HepG2 (cell line): Measurements from ENCODE around the gene ABI3BP. TPM values are rescaled to one million over a fixed set of nuclear protein-coding genes. Genes with fewer than 3 reads are reported as not detected.

Source experiments
- ATAC-seq: fragments of 200-7000 bp; cut with Tn5 transposase; 3 replicates; pipeline ENCODE4 v1.9.1; 2020; ENCODE audit warnings: mild to moderate bottlenecking, moderate library complexity
- BruUV-seq: library from RNA; stranded (reverse); fragments of 400-500 nt; replicated peaks from 2 replicates; lab custom pipeline; 2021; lab: Mats Ljungman, UMichigan
- CTCF ChIA-PET: fragments of 300-600 bp; formaldehyde crosslinking; extraction: SDS; loops from one replicate; lab custom pipeline; 2021; ENCODE audit warnings: low total read pairs, inconsistent platforms, low intra/inter-chr PET ratio; lab: Yijun Ruan, JAX
- POLR2A ChIA-PET: fragments of 350-600 bp; sonication (Branson Sonifier 250); formaldehyde crosslinking; loops from one replicate; lab custom pipeline; 2020; ENCODE audit warnings: antibody characterized with exemption, inconsistent platforms; lab: Yijun Ruan, JAX
- DNase-seq: peaks from one replicate; pipeline ENCODE4 v3.0.0-alpha.2; 2015; ENCODE audit warnings: low spot score
- FAIRE-seq: peaks from 3 replicates; lab custom pipeline; 2011; peaks lifted over from hg19 to GRCh38; lab: Jason Lieb, UNC
- H2AFZ ChIP-seq: one replicate; pipeline ENCODE4 v1.6.1; 2011; ENCODE audit warnings: low read length, inconsistent platforms
- H3K27ac ChIP-seq: fragments of 300-600 bp; 3 replicates; pipeline ENCODE4 v1.8.0; 2011; ENCODE audit warnings: mixed run types, mild to moderate bottlenecking, mixed read lengths, low read length, inconsistent platforms; ENCODE audit not compliant: insufficient read depth; ENCODE audit errors: extremely low read length
- H3K27me3 ChIP-seq, 2 experiments: fragments of 200-600 bp in 1 of 2; 2 replicates in 1 of 2; 3 replicates in 1 of 2; pipeline versions ENCODE4 v1.6.0 to v1.8.0; 2011; ENCODE audit warnings: low read length in 2 of 2, mild to moderate bottlenecking in 2 of 2, moderate library complexity in 2 of 2, inconsistent platforms in 1 of 2; ENCODE audit not compliant: insufficient read depth in 2 of 2, control insufficient read depth in 1 of 2
- H3K36me3 ChIP-seq, 2 experiments: fragments of 200-600 bp in 1 of 2; replicated peaks in 1 of 2; 2 replicates in 1 of 2; 3 replicates in 1 of 2; pipeline versions ENCODE4 v1.5.1 to v1.8.0; 2011; ENCODE audit warnings: low read length in 2 of 2, inconsistent platforms in 1 of 2; ENCODE audit not compliant: insufficient read depth in 2 of 2, control insufficient read depth in 1 of 2
- H3K4me1 ChIP-seq: 2 replicates; pipeline ENCODE4 v1.5.1; 2012; ENCODE audit warnings: low read length, inconsistent platforms; ENCODE audit not compliant: insufficient read depth
- H3K4me2 ChIP-seq: 2 replicates; pipeline ENCODE4 v1.6.0; 2011; ENCODE audit warnings: low read depth, low read length, inconsistent platforms
- H3K4me3 ChIP-seq, 3 experiments: fragments of 200-600 bp in 1 of 3; sonication (generic), shearing (Covaris generic) in 1 of 3; replicated peaks in 1 of 3; 2 replicates each; pipeline ENCODE4 v1.5.1; 2011 to 2016; ENCODE audit warnings: low read length in 3 of 3, inconsistent platforms in 2 of 3, low read depth in 2 of 3, mild to moderate bottlenecking in 2 of 3, control low read depth in 1 of 3, mixed read lengths in 1 of 3; ENCODE audit not compliant: insufficient read depth in 1 of 3
- H3K79me2 ChIP-seq: one replicate; pipeline ENCODE4 v1.6.1; 2011; ENCODE audit warnings: low read length, inconsistent platforms; ENCODE audit not compliant: insufficient read depth
- H3K9ac ChIP-seq: 2 replicates; pipeline ENCODE4 v1.6.0; 2011; ENCODE audit warnings: mild to moderate bottlenecking, low read depth, low read length, inconsistent platforms; ENCODE audit not compliant: insufficient read depth
- H3K9me3 ChIP-seq: 2 replicates; pipeline ENCODE4 v1.5.1; 2012; ENCODE audit warnings: mild to moderate bottlenecking, low read length
- H4K20me1 ChIP-seq: 2 replicates; pipeline ENCODE4 v1.6.0; 2011; ENCODE audit warnings: inconsistent platforms, mild to moderate bottlenecking, low read length, moderate library complexity; ENCODE audit not compliant: insufficient read depth
- AKAP8 ChIP-seq: sonication (generic); formaldehyde crosslinking; IDR thresholded peaks from 2 replicates; pipeline ENCODE4 v1.5.1; 2020; ENCODE audit warnings: mild to moderate bottlenecking, missing genetic modification reagents
- NR3C1 ChIP-seq: sonication (generic); formaldehyde crosslinking; IDR thresholded peaks from 2 replicates; pipeline ENCODE4 v1.4.0; 2020; ENCODE audit warnings: missing genetic modification reagents
- XBP1 ChIP-seq: sonication (generic); formaldehyde crosslinking; IDR thresholded peaks from 2 replicates; pipeline ENCODE4 v1.5.0; 2020; ENCODE audit warnings: missing genetic modification reagents
- ZNF3 ChIP-seq: IDR thresholded peaks from 2 replicates; pipeline ENCODE4 v1.7.0; 2017; ENCODE audit warnings: inconsistent platforms
- ZNF512B ChIP-seq: sonication (generic); formaldehyde crosslinking; IDR thresholded peaks from 2 replicates; pipeline ENCODE4 v1.5.1; 2020; ENCODE audit warnings: missing genetic modification reagents, mild to moderate bottlenecking, borderline replicate concordance
- ZNF530 ChIP-seq: sonication (generic); formaldehyde crosslinking; IDR thresholded peaks from 2 replicates; pipeline ENCODE4 v1.5.0; 2020; ENCODE audit warnings: low read depth, mild to moderate bottlenecking, missing genetic modification reagents
- ZNF746 ChIP-seq: sonication (generic); formaldehyde crosslinking; IDR thresholded peaks from 2 replicates; pipeline ENCODE4 v1.8.0; 2022; ENCODE audit warnings: mild to moderate bottlenecking, missing genetic modification reagents
- ZSCAN29 ChIP-seq: sonication (generic); formaldehyde crosslinking; conservative IDR thresholded peaks from 2 replicates; pipeline ENCODE4 v1.4.0; 2020; ENCODE audit warnings: mild to moderate bottlenecking, missing genetic modification reagents
- WGBS: methylation state at CpG from one replicate; pipeline ENCODE4 v1.1.6; 2017; ENCODE audit warnings: low lambda C conversion rate; 5-methylcytosine and 5-hydroxymethylcytosine counted together
- in situ Hi-C: cut with HindIII; loops from 2 replicates; pipeline ENCODE4 v1.10.0; 2017; ENCODE audit warnings: low pct_unique_long_range_greater_than_20kb; ENCODE audit not compliant: extremely low pct_ligation_motif_present
- intact Hi-C: fragments of 100-400 bp; cut with micrococcal nuclease; formaldehyde crosslinking; loops from one replicate; pipeline ENCODE4 v1.10.0; 2022; ENCODE audit not compliant: unreplicated experiment
- polyA plus RNA-seq, 8 experiments: library from polyadenylated mRNA; depleted of rRNA in 3 of 8; stranded (reverse) in 7 of 8; unstranded in 1 of 8; fragments of >200 nt; fragmentation: Illumina TruSeq in 4 of 8; extraction: Trizol in 4 of 8; gene quantifications; 2 replicates each; pipeline versions ENCODE4 v1.2.1 to v1.2.3, GENCODE V29; 2011 to 2016; ENCODE audit warnings: low read depth in 4 of 8, missing spikeins in 1 of 8, mixed read lengths in 1 of 8; ENCODE audit not compliant: insufficient read depth in 1 of 8
- total RNA-seq, 5 experiments: library from RNA; depleted of rRNA; stranded (reverse); fragments of >200 nt; fragmentation: Illumina TruSeq; extraction: Trizol; gene quantifications; 2 replicates each; pipeline ENCODE4 v1.2.3, GENCODE V29; 2016; ENCODE audit warnings: low read depth in 1 of 5

ABI3BP gene
- total and polyA plus RNA-seq, 2 of the 13 experiments (the other 11 are each of a cell fraction or from before 2014, with no cell fraction given) = not detected

- ChIA-PET CTCF (no interaction called here), POLR2A (no interaction called here)
- Histone ChIP-seq H3K9me3 (no peaks in the 10 kb centered on the region), H4K20me1 (no peaks in the 10 kb centered on the region), H3K4me1 (peaks cover 21% of the 10 kb centered on the region), H3K27ac (no peak overlapping the region), H3K4me3 (no peak overlapping the region), H3K9ac (no peak overlapping the region), H2AFZ (no peak overlapping the region), H3K4me2 (no peak overlapping the region), H3K27me3 (0 out of 5 replicates have a peak, but pooled peaks cover 0 to 10% of the 10 kb centered on the region in 2 experiments), H3K79me2 (no peaks in the 10 kb centered on the region), H3K36me3 (no peaks in the 10 kb centered on the region)
- TF ChIP-seq ZSCAN29 (CRISPR knock-in tag) (no peak), ZNF530 (CRISPR knock-in tag) (no peak), ZNF3 (CRISPR knock-in tag) (no peak), ZNF512B (CRISPR knock-in tag) (no peak), XBP1 (CRISPR knock-in tag) (no peak), ZNF746 (CRISPR knock-in tag) (no peak), AKAP8 (no peak), NR3C1 (CRISPR knock-in tag) (no peak)
- FAIRE-seq (no peak), ATAC-seq (no peak), DNase-seq (no peak)
- intact Hi-C loops (no loop called here), in situ Hi-C loops (loop anchor here (25.0 kb wide), 3 partner anchors 92 to 892 kb away; partner anchors contain the start of genes ADGRG7 and CMSS1)
- no TSS peak for BruUV-seq
- WGBS = 24% methylated on average over 4 of the region's 4 CpGs
Measured at GRCh38 chr3:100703865-100704264, 289.4 kb downstream of the ABI3BP start.
